ENCODE results near the gene LDLRAD4.

The LDLRAD4 gene

GRCh38 chr18:13237073-13237472, 18.5 kb downstream of the LDLRAD4 start:
- TF ChIP-seq CTCF (IDR thresholded peaks at IDR 0.05) = no peak

- TF ChIP-seq CTCF (IDR thresholded peaks at IDR 0.05) = no peak
These were observed 19.1 kb downstream of the LDLRAD4 start for GRCh38 chr18:13237641-13238040.

- no peak for TF ChIP-seq CTCF (IDR thresholded peaks at IDR 0.05)
These were observed 20.8 kb downstream of the LDLRAD4 start for GRCh38 chr18:13239171-13239956.

GRCh38 chr18:13240060-13240725, 21.6 kb downstream of the LDLRAD4 start:
- TF ChIP-seq CTCF (IDR thresholded peaks at IDR 0.05) = no peak

- no peak for TF ChIP-seq CTCF (IDR thresholded peaks at IDR 0.05)
These were observed 22.7 kb downstream of the LDLRAD4 start for GRCh38 chr18:13241083-13241892.

GRCh38 chr18:13241893-13242175, 23.3 kb downstream of the LDLRAD4 start:
- TF ChIP-seq CTCF (IDR thresholded peaks at IDR 0.05) = no peak

GRCh38 chr18:13242797-13243196, 24.2 kb downstream of the LDLRAD4 start:
- no peak for TF ChIP-seq CTCF (IDR thresholded peaks at IDR 0.05)
